Embryonic facial prominence (tissue), 1 donor: Measurements from ENCODE around the gene ATP6V1A.
A peak's percentile ranks its signal among the peaks of the same experiment; 100 is the strongest.

Experiments
- DNase-seq: peaks from one replicate; pipeline ENCODE4 v3.0.0-alpha.2; 2016; ENCODE audit errors: extremely low spot score

ATP6V1A gene

GRCh38 chr3:113746548-113747282, at the start of gene ATP6V1A:
TSS of gene ATP6V1A (plus strand) at chr3:113747035. CDS start at chr3:113778754, 31,719 bp downstream.
- DNase-seq, result peak; percentile 91

- DNase-seq, result no peak
These were observed 49.2 kb upstream of the ATP6V1A start for GRCh38 chr3:113697500-113698090.

GRCh38 chr3:113698213-113698742, 48.6 kb upstream of the ATP6V1A start:
- DNase-seq, result no peak

GRCh38 chr3:113698956-113699355, 47.9 kb upstream of the ATP6V1A start:
- no peak for DNase-seq

- no peak for DNase-seq
These were observed 39.0 kb upstream of the ATP6V1A start for GRCh38 chr3:113707835-113708234.

GRCh38 chr3:113712129-113712528, 34.7 kb upstream of the ATP6V1A start:
- no peak for DNase-seq

- DNase-seq, result no peak
These were observed 32.1 kb upstream of the ATP6V1A start for GRCh38 chr3:113714702-113715101.

GRCh38 chr3:113717308-113717707, 29.5 kb upstream of the ATP6V1A start:
- DNase-seq, result no peak

- DNase-seq, result no peak
These were observed 29.0 kb upstream of the ATP6V1A start for GRCh38 chr3:113717818-113718217.

GRCh38 chr3:113719294-113719693, 27.5 kb upstream of the ATP6V1A start:
- no peak for DNase-seq

GRCh38 chr3:113719758-113720157, 27.1 kb upstream of the ATP6V1A start:
- DNase-seq, result no peak

GRCh38 chr3:113721636-113722035, 25.2 kb upstream of the ATP6V1A start:
- no peak for DNase-seq

- no peak for DNase-seq
These were observed 18.2 kb upstream of the ATP6V1A start for GRCh38 chr3:113728661-113729060.

- DNase-seq, result no peak
These were observed 16.3 kb upstream of the ATP6V1A start for GRCh38 chr3:113730550-113730949.

- DNase-seq, result no peak
These were observed 15.1 kb upstream of the ATP6V1A start for GRCh38 chr3:113731694-113732093.

- peak; percentile 40 for DNase-seq
These were observed 10.2 kb upstream of the ATP6V1A start for GRCh38 chr3:113736548-113737089.

- DNase-seq, result no peak
These were observed 5.7 kb upstream of the ATP6V1A start for GRCh38 chr3:113741086-113741485.

GRCh38 chr3:113741620-113742019, 5.2 kb upstream of the ATP6V1A start:
- DNase-seq, result no peak

- no peak for DNase-seq
These were observed 3.7 kb upstream of the ATP6V1A start for GRCh38 chr3:113743006-113743630.

GRCh38 chr3:113744941-113745755, 1.7 kb upstream of the ATP6V1A start:
- DNase-seq, result peak; percentile 91

GRCh38 chr3:113745756-113746547, 883 bp upstream of the ATP6V1A start, which contains the start of gene NAA50:
TSS of gene NAA50 (minus strand) at chr3:113746249. CDS start at chr3:113745949, 300 bp downstream.
- peak; percentile 93 for DNase-seq
